Activated CD4-positive, alpha-beta T cell treated with anti-CD3 and anti-CD28 coated beads for 36 hours (primary cell): ENCODE results near the gene APBB3. TPM values are rescaled to one million over a fixed set of nuclear protein-coding genes. Genes with fewer than 3 reads are reported as not detected.

Experiments
- ATAC-seq: fragments of 200-7000 bp; cut with Tn5 transposase; one replicate; pipeline ENCODE4 v1.10.0; 2021; ENCODE audit warnings: mild to moderate bottlenecking, moderate library complexity
- CTCF ChIA-PET: fragments of 350-600 bp; sonication (Branson Sonifier 250); formaldehyde crosslinking; loops from one replicate; lab custom pipeline; 2021; ENCODE audit warnings: antibody characterized with exemption; lab: Charles Lee
- POLR2A ChIA-PET: fragments of 350-600 bp; sonication (Branson Sonifier 250); formaldehyde crosslinking; loops from one replicate; lab custom pipeline; 2021; ENCODE audit warnings: antibody characterized with exemption, inconsistent platforms; lab: Charles Lee
- DNase-seq: peaks from one replicate; pipeline ENCODE4 v3.0.0-alpha.2; 2020
- H3K27ac Mint-ChIP-seq: one replicate; pipeline ENCODE4 v1.8.0; 2021; ENCODE audit warnings: mixed read lengths
- H3K27me3 Mint-ChIP-seq: one replicate; pipeline ENCODE4 v1.8.0; 2021; ENCODE audit warnings: mixed read lengths
- H3K36me3 Mint-ChIP-seq: one replicate; pipeline ENCODE4 v1.8.0; 2021; ENCODE audit warnings: low read depth, mixed read lengths
- H3K4me1 Mint-ChIP-seq: one replicate; pipeline ENCODE4 v1.8.0; 2021; ENCODE audit warnings: mixed read lengths
- H3K4me3 Mint-ChIP-seq: one replicate; pipeline ENCODE4 v1.8.0; 2021; ENCODE audit warnings: mild to moderate bottlenecking, moderate library complexity, mixed read lengths
- H3K9me3 Mint-ChIP-seq: one replicate; pipeline ENCODE4 v1.8.0; 2021; ENCODE audit warnings: low read depth, mixed read lengths
- intact Hi-C, 2 experiments: fragments of 100-400 bp; cut with DNase I in 1 of 2; cut with micrococcal nuclease in 1 of 2; formaldehyde crosslinking; loops; one replicate each; pipeline versions ENCODE4 v1.14.2 to v1.15.1; 2022 to 2024; cut with DNase I, micrococcal nuclease
- total RNA-seq, 2 experiments: library from RNA; stranded (reverse); gene quantifications; one replicate each; pipeline ENCODE4 v1.2.3, GENCODE V29; 2021

APBB3 gene
- total RNA-seq, 2 experiments from 2014 or later = 12.8 to 19.0 TPM

DNA sequence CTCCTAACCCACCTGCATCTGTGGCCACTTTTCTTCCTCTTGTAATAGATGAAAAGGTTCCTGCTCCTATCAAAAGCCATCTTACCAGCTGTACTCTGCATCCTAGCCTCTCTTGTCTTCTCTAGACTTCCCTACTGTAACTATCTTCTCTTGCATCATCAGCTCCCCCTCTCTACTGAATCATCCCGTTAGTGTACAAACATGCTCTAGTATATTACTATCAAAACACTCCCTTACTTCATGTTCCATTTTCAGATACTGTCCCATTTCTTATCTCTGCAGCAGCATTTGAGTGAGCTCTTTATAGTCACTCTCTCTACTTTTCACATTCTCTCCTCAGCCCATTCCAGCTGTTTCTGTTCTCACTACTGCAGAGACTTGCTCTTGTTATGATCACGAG, 9.9 kb downstream of the APBB3 start:
- ChIA-PET POLR2A (interaction anchor here (0.6 to 1.1 kb wide), 4 partner anchors 12 to 152 kb away, joined by 3 to 8 read pairs (median 4); partner anchors contain the start of genes IK and NDUFA2), CTCF (interaction anchor here (0.7 to 1.3 kb wide), 5 partner anchors 22 to 201 kb away, joined by 3 to 5 read pairs (median 3); no protein-coding TSS in a partner anchor)
- no peak for DNase-seq
- peak; percentile 13 for ATAC-seq
- no peaks in the 10 kb centered on the region for H3K27me3 Mint-ChIP-seq
- no peaks in the 10 kb centered on the region for H3K9me3 Mint-ChIP-seq
- H3K27ac Mint-ChIP-seq = peak overlapping the region; percentile 93
- peaks cover 66% of the 10 kb centered on the region for H3K4me1 Mint-ChIP-seq
- H3K4me3 Mint-ChIP-seq = peak overlapping the region; percentile 89
- intact Hi-C loops = loop anchor here (10.0 kb wide), 2 partner anchors 300 to 1060 kb away; partner anchors contain the start of gene DIAPH1 (in 2 of the 2)
- H3K36me3 Mint-ChIP-seq = peaks cover 55% of the 10 kb centered on the region

DNA sequence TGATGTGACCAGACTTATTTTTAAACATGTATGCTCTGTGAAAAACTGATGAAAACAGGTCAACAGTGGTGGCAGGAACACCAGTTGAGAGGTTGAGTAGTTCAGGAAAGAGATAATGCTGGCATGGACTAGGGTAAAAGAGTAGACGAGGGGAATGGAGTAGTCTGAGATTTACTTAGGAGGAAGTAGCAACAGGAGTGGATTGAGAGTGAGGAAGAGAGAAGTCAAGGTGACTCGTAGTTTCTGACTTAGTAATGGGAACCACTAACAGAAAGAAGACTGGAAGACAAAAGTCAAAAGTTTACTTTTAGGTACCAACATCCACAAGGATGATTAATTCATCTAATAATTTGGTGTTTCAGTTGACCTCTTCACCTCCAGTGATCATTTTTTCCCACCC, 10.7 kb downstream of the APBB3 start:
- Mint-ChIP-seq H3K36me3 (peaks cover 63% of the 10 kb centered on the region), H3K27ac (peak overlapping the region; percentile 93), H3K27me3 (no peaks in the 10 kb centered on the region), H3K4me1 (peaks cover 73% of the 10 kb centered on the region), H3K9me3 (no peaks in the 10 kb centered on the region), H3K4me3 (peak overlapping the region; percentile 89)
- ChIA-PET CTCF (interaction anchor here (0.6 to 1.2 kb wide), 3 partner anchors 41 to 166 kb away, joined by 3 to 5 read pairs (median 3); no protein-coding TSS in a partner anchor), POLR2A (interaction anchor here (0.6 to 0.9 kb wide), 2 partner anchors 13 to 94 kb away, joined by 4 to 8 read pairs; partner anchors contain the start of genes IK and NDUFA2)
- peak; percentile 48 for ATAC-seq
- no peak for DNase-seq
- intact Hi-C loops = loop anchor here (1.0 to 10.0 kb wide), 3 partner anchors 19 to 1061 kb away; partner anchors contain the start of gene DIAPH1 (in 2 of the 2)

DNA sequence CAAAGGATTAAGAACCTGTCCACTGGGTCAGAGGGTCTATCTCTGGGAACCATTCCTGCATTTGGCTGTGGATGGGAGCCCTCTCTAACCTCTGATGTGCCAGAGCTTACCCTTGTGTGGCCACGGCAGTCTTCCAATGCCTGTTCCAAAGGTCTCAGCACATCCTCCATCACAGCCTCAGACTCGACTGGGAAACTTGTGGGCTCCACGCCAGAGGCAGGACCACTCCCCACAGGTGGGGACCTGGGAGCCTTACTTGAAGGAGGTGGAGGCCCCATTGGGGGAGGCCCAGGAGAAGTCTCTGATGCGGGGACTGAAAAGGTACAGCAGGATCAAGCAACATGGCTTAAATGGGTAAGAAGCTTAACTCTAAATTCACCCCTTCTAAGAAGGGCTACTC, 12.5 kb downstream of the APBB3 start:
- DNase-seq (no peak), ATAC-seq (no peak)
- no peak overlapping the region for H3K4me3 Mint-ChIP-seq
- ChIA-PET POLR2A (interaction anchor here (0.7 to 1.8 kb wide), 2 partner anchors 96 to 436 kb away, joined by 3 to 4 read pairs; partner anchors contain the start of genes IK and NDUFA2), CTCF (interaction anchor here (0.6 to 0.7 kb wide), 2 partner anchors 10 to 12 kb away, joined by 3 read pairs; no protein-coding TSS in a partner anchor)
- H3K27me3 Mint-ChIP-seq = no peaks in the 10 kb centered on the region
- H3K27ac Mint-ChIP-seq = peak overlapping the region; percentile 38
- peaks cover 70% of the 10 kb centered on the region for H3K36me3 Mint-ChIP-seq
- H3K4me1 Mint-ChIP-seq = peaks cover 77% of the 10 kb centered on the region
- intact Hi-C loops = loop anchor here (10.0 kb wide), 2 partner anchors 297 to 1063 kb away; partner anchors contain the start of gene DIAPH1 (in 2 of the 2)
- no peaks in the 10 kb centered on the region for H3K9me3 Mint-ChIP-seq

DNA sequence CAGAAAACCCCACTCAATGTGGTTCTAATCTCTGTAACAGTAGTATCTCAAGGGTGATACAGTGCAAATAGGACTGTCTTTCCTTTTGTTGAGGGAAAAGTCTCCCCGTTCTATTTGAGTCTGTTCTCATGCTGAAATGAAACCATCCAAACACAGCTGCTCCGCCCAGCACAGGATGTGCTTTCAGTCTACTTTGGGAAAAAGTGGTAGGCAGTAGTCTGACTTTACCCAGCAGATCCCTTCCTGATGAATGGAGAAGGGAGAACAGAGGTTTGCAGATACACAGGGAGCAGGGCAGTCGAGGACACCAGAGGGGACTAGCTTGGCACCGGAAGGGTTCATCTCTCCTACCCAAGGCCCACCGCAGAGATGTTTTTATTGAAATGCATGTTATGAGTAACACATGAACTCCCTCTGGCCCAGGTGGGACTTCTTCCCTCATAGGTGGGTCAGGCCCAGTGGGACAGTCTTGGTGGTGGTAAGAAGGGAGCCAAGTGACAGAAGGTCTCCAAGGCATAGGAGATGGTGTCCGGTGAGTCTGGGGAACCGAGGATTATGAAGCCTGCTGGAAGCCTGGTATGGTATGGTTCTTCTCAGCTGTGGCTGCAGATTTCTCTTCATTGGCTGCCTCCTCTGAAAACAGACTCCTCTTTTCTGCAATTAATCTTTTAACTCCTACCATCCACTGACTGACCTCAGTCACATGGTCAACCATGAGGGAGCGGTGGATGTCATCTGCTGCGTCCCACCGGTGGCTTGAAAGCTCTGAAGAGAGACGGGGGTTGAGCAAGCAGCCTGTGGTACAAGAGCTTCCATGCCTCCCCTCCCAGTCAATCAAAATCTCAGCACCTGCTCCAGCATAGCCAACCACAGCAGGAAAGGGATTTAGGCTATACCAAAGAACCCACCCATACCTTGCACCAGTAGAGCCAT, 14.0 kb downstream of the APBB3 start:
- Mint-ChIP-seq H3K9me3 (no peaks in the 10 kb centered on the region), H3K4me1 (peaks cover 65% of the 10 kb centered on the region), H3K4me3 (no peak overlapping the region), H3K27ac (peak overlapping the region; percentile 52), H3K27me3 (no peaks in the 10 kb centered on the region), H3K36me3 (peaks cover 57% of the 10 kb centered on the region)
- ATAC-seq (no peak), DNase-seq (no peak)
- CTCF ChIA-PET = no interaction called here
- POLR2A ChIA-PET = interaction anchor here (0.6 to 1.8 kb wide), 2 partner anchors 97 to 774 kb away, joined by 4 read pairs; partner anchors contain the start of genes IK and NDUFA2
- intact Hi-C loops = loop anchor here (10.0 kb wide), 2 partner anchors 296 to 1064 kb away; partner anchors contain the start of gene DIAPH1 (in 2 of the 2)

DNA sequence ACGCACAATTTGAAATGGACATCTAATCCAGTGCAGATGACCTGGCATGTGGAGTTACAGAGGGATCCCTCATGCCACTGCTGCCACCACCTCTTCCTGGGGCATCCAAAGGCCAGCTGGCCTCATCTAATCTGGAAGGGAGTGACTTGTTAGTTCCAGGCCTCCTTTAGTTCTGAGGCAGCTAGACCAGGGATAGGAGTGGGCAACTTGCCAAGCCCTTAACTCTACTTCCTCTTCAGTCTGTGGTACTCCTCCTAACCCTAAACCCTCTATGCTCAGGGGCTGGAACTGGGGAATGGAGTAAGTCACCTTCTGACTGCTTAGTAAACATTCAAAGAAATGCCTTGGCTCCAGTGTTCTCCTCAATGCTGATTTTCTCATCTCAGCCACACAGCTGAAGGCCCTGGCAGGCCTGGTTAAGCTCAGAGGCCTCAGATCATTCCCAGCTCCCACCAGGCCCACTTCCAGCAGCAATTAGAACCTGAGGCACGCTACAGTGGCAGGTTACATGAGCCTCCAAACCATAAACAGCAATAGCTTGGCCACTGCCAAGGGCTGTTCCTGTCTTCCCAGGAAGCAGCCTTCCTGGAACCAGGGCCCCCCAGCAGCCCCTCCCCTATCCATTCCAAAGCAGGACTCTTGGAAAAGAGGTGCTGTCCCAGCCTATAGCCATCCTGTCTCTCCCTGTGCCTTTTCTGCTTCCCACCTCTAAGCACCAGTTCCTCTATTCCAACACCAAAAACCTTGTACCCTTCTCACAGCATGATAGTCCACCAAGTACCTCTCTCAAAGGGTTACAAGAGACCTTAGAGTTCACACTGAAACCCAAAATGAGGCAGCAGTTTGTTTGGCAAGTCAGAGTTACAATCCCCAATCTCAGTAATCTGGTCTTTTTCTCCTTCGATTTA, 14.9 kb downstream of the APBB3 start:
- peak overlapping the region; percentile 82 for H3K4me3 Mint-ChIP-seq
- H3K27ac Mint-ChIP-seq = peak overlapping the region; percentile 93
- peaks cover 53% of the 10 kb centered on the region for H3K36me3 Mint-ChIP-seq
- H3K9me3 Mint-ChIP-seq = no peaks in the 10 kb centered on the region
- POLR2A ChIA-PET = interaction anchor here (0.6 kb wide), 2 partner anchors 83 to 775 kb away, joined by 3 to 4 read pairs; no protein-coding TSS in a partner anchor
- peaks cover 56% of the 10 kb centered on the region for H3K4me1 Mint-ChIP-seq
- ATAC-seq (no peak), DNase-seq (no peak)
- CTCF ChIA-PET = interaction anchor here (3.0 kb wide), 1 partner anchor 11 kb away, joined by 10 read pairs; no protein-coding TSS in a partner anchor
- H3K27me3 Mint-ChIP-seq = no peaks in the 10 kb centered on the region
- intact Hi-C loops = loop anchor here (5.0 to 10.0 kb wide), 3 partner anchors 98 to 1065 kb away; partner anchors contain the start of genes DIAPH1 (in 2 of the 2), IK (in 1 of the 2) and NDUFA2 (in 1 of the 2)

DNA sequence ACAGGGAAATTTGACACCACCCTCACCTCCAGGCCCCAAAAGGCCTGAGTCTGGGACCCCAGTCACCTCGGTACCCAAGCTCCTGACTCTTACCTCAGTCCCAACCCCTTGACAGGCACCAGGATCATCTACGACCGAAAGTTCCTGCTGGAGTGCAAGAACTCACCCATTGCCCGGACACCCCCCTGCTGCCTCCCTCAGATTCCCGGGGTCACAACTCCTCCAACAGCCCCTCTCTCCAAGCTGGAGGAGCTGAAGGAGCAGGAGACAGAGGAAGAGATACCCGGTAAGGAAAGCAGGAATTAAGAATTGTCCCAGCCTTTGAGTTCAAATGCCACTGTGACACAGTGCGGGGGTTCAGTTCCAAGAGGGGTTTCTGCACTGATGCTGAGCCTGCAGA, 15.6 kb downstream of the APBB3 start:
- H3K4me3 Mint-ChIP-seq = peak overlapping the region; percentile 82
- no peaks in the 10 kb centered on the region for H3K27me3 Mint-ChIP-seq
- ChIA-PET CTCF (interaction anchor here (0.7 to 3.0 kb wide), 6 partner anchors 8 to 163 kb away, joined by 3 to 10 read pairs (median 6); partner anchors contain the start of gene SRA1), POLR2A (interaction anchor here (0.5 to 2.1 kb wide), 2 partner anchors 99 to 1591 kb away, joined by 5 to 10 read pairs; partner anchors contain the start of genes IK and NDUFA2)
- H3K36me3 Mint-ChIP-seq = peaks cover 53% of the 10 kb centered on the region
- no peaks in the 10 kb centered on the region for H3K9me3 Mint-ChIP-seq
- H3K4me1 Mint-ChIP-seq = peaks cover 49% of the 10 kb centered on the region
- DNase-seq (no peak), ATAC-seq (no peak)
- intact Hi-C loops = loop anchor here in 1 of 2 experiments (5.0 kb wide), 1 partner anchor 99 kb away; the partner anchor contains the start of genes IK and NDUFA2
- peak overlapping the region; percentile 93 for H3K27ac Mint-ChIP-seq

DNA sequence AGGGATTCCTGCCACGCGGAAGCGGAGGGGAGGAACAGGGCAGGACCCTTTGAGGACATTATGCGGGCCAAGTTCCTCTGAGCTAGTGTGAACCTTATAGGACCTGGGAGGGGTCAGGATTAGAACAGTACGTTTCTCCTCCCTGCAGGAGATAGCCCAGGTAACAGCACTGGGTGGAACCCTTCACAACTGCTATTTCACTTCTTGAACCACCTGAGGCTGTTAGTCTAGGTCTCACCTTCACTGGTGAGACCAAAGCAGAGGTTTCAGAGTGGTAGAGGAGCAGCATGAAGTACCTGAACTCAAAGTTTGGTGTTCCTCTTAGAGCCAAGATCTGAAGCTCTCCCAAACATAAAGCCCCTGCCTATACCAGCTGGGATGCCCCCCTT, 16.1 kb downstream of the APBB3 start:
- Mint-ChIP-seq H3K27me3 (no peaks in the 10 kb centered on the region), H3K4me1 (peaks cover 44% of the 10 kb centered on the region), H3K9me3 (no peaks in the 10 kb centered on the region), H3K27ac (peak overlapping the region; percentile 93), H3K4me3 (peak overlapping the region; percentile 82), H3K36me3 (peaks cover 52% of the 10 kb centered on the region)
- ATAC-seq (peak; percentile 5), DNase-seq (no peak)
- ChIA-PET POLR2A (interaction anchor here (0.5 to 2.1 kb wide), 4 partner anchors 15 to 1591 kb away, joined by 5 to 10 read pairs (median 6); partner anchors contain the start of genes IK and NDUFA2), CTCF (interaction anchor here (0.7 to 3.0 kb wide), 14 partner anchors 9 to 172 kb away, joined by 3 to 10 read pairs (median 4); partner anchors contain the start of genes CD14, SRA1 and WDR55)
- intact Hi-C loops = loop anchor here in 1 of 2 experiments (5.0 kb wide), 1 partner anchor 99 kb away; the partner anchor contains the start of genes IK and NDUFA2

DNA sequence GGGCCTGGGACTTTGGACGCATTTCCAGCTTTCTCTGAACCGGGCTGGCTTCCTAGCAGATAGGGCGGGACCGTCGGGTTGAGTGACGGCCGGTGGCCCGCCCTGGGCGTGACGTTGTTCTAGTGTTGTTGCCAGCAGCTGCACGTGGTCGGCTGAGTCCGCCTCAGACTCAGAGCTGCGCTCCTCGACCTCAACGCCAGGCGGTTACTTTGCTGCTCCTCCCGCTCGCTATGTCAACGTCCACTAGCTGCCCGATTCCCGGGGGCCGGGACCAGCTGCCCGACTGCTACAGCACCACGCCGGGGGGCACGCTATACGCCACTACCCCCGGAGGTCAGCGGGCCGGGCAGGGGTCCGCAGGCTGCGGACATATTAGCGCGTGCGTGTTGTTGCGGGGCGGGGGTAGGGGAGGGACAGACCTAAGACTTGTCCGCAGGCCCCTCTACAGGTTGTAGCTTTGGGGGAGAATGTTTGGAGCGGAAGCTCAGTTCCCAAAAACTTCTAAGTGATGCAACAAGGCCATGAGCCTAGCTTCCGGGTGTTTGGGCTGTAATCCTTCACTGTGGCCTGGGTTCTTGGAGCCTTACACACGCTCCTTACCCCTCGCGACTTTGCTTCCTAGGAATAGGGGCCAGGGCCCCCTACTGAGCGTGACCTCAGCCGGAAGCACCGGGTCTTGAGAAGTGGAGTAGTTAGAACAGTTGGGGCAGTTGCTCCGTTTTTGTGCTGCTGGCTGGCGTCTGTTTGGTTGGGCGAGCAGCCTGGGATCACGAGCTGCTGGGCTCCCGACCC, 16.7 kb downstream of the APBB3 start, which contains the start of gene EIF4EBP3:
EIF4EBP3 (plus strand) TSS at position 155 of the 792 bp plus-strand sequence; CDS start at position 231, 76 bp downstream.
- peaks cover 38% of the 10 kb centered on the region for H3K4me1 Mint-ChIP-seq
- ATAC-seq (peak; percentile 99), DNase-seq (peak; percentile 93)
- no peaks in the 10 kb centered on the region for H3K9me3 Mint-ChIP-seq
- peaks cover 49% of the 10 kb centered on the region for H3K36me3 Mint-ChIP-seq
- peak within 1 kb of the TSS; percentile 82 for H3K4me3 Mint-ChIP-seq
- no peaks in the 10 kb centered on the region for H3K27me3 Mint-ChIP-seq
- intact Hi-C loops = loop anchor here (1.0 to 5.0 kb wide), 7 partner anchors 10 to 146 kb away; partner anchors contain the start of genes APBB3 (in 2 of the 2), IK (in 2 of the 2), NDUFA2 (in 2 of the 2) and SLC35A4 (in 2 of the 2)
- ChIA-PET CTCF (interaction anchor here (0.6 to 3.0 kb wide), 32 partner anchors 9 to 1110 kb away, joined by 3 to 10 read pairs (median 4); partner anchors contain the start of genes ANKHD1, CD14, HBEGF and IK), POLR2A (interaction anchor here (0.6 to 2.1 kb wide), 9 partner anchors 10 to 539 kb away, joined by 3 to 10 read pairs (median 5); partner anchors contain the start of genes ANKHD1, IK, NDUFA2 and SRA1)
- H3K27ac Mint-ChIP-seq = peak within 1 kb of the TSS; percentile 93
